Adrenal gland (tissue), 12 donors: ENCODE measurements around the gene KCNQ4. TPM values are rescaled to one million over a fixed set of nuclear protein-coding genes. Genes with fewer than 3 reads are reported as not detected.

Experiments used
- DNase-seq, 7 donors: peaks; one replicate each; pipeline ENCODE4 v3.0.0-alpha.2; 2019 to 2020
- H3K27ac ChIP-seq, 5 donors: fragments of 200-600 bp; sonication (generic) in 4 of 5; 1 replicate in 3 of 5; 2 replicates in 2 of 5; pipeline versions ENCODE4 v1.5.1 to v1.8.0; 2016 to 2020; ENCODE audit warnings: mild to moderate bottlenecking in 1 of 5
- H3K27me3 ChIP-seq: fragments of 200-600 bp; 2 replicates; pipeline ENCODE4 v1.8.0; 2021
- H3K36me3 ChIP-seq, 2 donors: fragments of 200-600 bp; replicated peaks in 1 of 2; 1 replicate in 1 of 2; 2 replicates in 1 of 2; pipeline versions ENCODE4 v1.5.1 to v1.8.0; 2018 to 2022
- H3K4me1 ChIP-seq, 2 donors: fragments of 200-600 bp; replicated peaks in 1 of 2; 1 replicate in 1 of 2; 2 replicates in 1 of 2; pipeline versions ENCODE4 v1.5.1 to v1.8.0; 2018 to 2021
- H3K4me3 ChIP-seq, 4 donors: fragments of 200-600 bp; sonication (generic) in 3 of 4; one replicate each; pipeline ENCODE4 v1.5.1; 2016 to 2018
- H3K9me3 ChIP-seq, 3 donors: fragments of 200-600 bp; sonication (generic) in 1 of 3; replicated peaks in 1 of 3; 1 replicate in 2 of 3; 2 replicates in 1 of 3; pipeline versions ENCODE4 v1.5.1 to v1.8.0; 2016 to 2021
- POLR2A ChIP-seq, 2 donors: fragments of 450-650 bp; IDR thresholded peaks; one replicate each; pipeline ENCODE4 v1.6.1; 2017; ENCODE audit warnings: antibody characterized with exemption in 2 of 2, mild to moderate bottlenecking in 2 of 2, moderate library complexity in 1 of 2
- WGBS, 4 donors: extraction: QIAGEN DNeasy Blood & Tissue Kit in 2 of 4; methylation state at CpG; one replicate each; pipeline versions ENCODE4 v1.1.5 to v1.1.7; 2013 to 2017; 5-methylcytosine and 5-hydroxymethylcytosine counted together
- intact Hi-C, 2 donors: fragments of 100-400 bp; cut with DNase I; formaldehyde crosslinking; loops; one replicate each; pipeline versions ENCODE4 v1.14.1 to v1.15.0; 2022 to 2023
- polyA plus RNA-seq, 3 donors: library from polyadenylated mRNA; stranded (reverse); fragments of 200-250 nt in 2 of 3; fragments of 350-450 nt in 1 of 3; fragmentation: Illumina TruSeq in 1 of 3; extraction: RNeasy Lipid Tissue Mini Kit (QIAGEN cat#74804) in 1 of 3; gene quantifications; one replicate each; pipeline ENCODE4 v1.2.3, GENCODE V29; 2013 to 2014
- total RNA-seq, 9 donors: library from RNA; depleted of rRNA in 4 of 9; stranded (reverse); fragments of >200 nt in 4 of 9; fragments of 120-200 nt in 1 of 9; fragmentation: NEBNext Ultra II Directional in 1 of 9; extraction: Animal tissue kit (Norgen Biotek cat#: 25700) in 1 of 9; gene quantifications; one replicate each; pipeline versions ENCODE4 v1.1.0 to v1.2.4, GENCODE V29; 2013 to 2023
- TF ChIP-seq, protein P1 (sequence below), 6 experiments: fragments of 450-650 bp in 4 of 6; fragments of 200-600 bp in 2 of 6; sonication (generic) in 1 of 6; IDR thresholded peaks; 1 replicate in 5 of 6; 2 replicates in 1 of 6; pipeline versions ENCODE4 v1.5.1 to v1.8.0; 2016 to 2021; ENCODE audit warnings: antibody characterized with exemption in 6 of 6, mild to moderate bottlenecking in 2 of 6, moderate library complexity in 1 of 6
- donor health status: healthy with polysubstance abuse.
- donor health status: Bipolar disorder and iron deficiency.
- donor health status: DM: yes; HTN: yes; CAD: no.
- donor health status: DM: no; HTN: no; CAD: no.
- donor health status: DM: no; HTN: no; CAD: no.
- donor health status: DM: yes; HTN: yes; CAD: no.

The KCNQ4 gene
- total and polyA plus RNA-seq, 12 donors = 0.06 to 1.0 (median 0.29) TPM; not detected in 2

DNA sequence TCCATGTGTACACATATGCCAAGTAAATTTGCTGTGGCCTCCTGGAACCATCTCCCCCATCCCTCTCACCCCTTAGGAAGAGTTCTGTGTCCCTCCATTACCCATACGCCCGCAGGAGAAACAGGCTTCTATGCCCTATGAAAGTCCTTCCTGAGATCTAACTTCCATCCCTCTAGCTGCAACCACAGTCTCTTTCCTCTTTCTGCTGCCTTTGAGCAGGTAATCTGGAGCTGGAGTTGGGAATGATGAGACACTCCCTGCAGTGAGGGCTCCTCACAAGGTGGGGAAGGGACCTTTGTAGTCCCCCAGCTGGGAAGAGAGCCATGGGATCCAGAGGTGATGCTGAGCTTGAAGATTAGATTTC, 2.0 kb upstream of the KCNQ4 start:
- Histone ChIP-seq H3K36me3 (no peaks in the 10 kb centered on the region), H3K9me3 (no peaks in the 10 kb centered on the region), H3K4me1 (peaks cover 0 to 14% of the 10 kb centered on the region in 2 donors), H3K4me3 (no peak overlapping the region), H3K27me3 (no peaks in the 10 kb centered on the region), H3K27ac (no peak overlapping the region)
- intact Hi-C loops = loop anchor here in 1 of 2 donors (5.0 kb wide), 1 partner anchor 66 kb away; no protein-coding TSS in a partner anchor
- WGBS, 4 donors = 88 to 100% (median 91%) methylated on average over 2 of the region's 2 CpGs
- no peak for DNase-seq
- TF ChIP-seq, protein P1, sequence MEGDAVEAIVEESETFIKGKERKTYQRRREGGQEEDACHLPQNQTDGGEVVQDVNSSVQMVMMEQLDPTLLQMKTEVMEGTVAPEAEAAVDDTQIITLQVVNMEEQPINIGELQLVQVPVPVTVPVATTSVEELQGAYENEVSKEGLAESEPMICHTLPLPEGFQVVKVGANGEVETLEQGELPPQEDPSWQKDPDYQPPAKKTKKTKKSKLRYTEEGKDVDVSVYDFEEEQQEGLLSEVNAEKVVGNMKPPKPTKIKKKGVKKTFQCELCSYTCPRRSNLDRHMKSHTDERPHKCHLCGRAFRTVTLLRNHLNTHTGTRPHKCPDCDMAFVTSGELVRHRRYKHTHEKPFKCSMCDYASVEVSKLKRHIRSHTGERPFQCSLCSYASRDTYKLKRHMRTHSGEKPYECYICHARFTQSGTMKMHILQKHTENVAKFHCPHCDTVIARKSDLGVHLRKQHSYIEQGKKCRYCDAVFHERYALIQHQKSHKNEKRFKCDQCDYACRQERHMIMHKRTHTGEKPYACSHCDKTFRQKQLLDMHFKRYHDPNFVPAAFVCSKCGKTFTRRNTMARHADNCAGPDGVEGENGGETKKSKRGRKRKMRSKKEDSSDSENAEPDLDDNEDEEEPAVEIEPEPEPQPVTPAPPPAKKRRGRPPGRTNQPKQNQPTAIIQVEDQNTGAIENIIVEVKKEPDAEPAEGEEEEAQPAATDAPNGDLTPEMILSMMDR (IDR thresholded peaks at IDR 0.05) = no peak
- no peak for TF ChIP-seq POLR2A (IDR thresholded peaks at IDR 0.05)

DNA sequence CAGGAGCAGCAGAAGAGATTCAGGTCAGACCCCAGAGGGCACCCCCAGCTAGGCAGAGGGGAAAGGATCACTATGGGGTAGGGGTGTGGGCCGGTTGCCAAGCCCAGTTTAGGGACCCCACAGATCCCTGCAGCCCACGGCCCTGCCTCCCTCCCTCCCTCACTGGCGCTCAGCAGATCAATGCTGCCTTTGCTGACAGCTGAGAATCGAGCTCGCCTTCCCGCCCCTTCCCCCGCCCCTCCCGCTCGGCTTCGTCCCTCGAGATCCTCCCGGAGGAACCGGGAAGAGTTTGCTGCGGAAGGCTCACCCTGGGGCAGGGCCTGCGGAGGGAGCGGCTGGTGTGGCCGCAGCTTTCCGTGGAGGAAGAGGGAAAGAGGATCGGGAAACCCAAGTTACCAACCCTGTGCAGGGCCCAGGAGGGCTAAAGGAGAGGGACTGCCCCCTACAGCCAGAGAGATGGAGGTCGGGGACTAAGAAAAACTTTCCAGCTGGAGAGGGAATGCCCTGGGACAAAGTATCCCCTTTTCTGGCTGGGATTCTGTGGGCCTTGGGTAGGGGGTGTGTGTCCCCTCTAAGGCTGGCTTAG, 1.1 kb upstream of the KCNQ4 start:
- no peak overlapping the region for H3K4me3 ChIP-seq
- TF ChIP-seq, protein P1 (IDR thresholded peaks at IDR 0.05) = no peak
- TF ChIP-seq POLR2A (IDR thresholded peaks at IDR 0.05) = no peak
- WGBS, 4 donors = 23 to 34% (median 27%) methylated on average over 9 to 20 of the region's 20 CpGs
- no peak for DNase-seq
- H3K9me3 ChIP-seq = no peaks in the 10 kb centered on the region
- intact Hi-C loops = loop anchor here in 1 of 2 donors (5.0 kb wide), 1 partner anchor 65 kb away; no protein-coding TSS in a partner anchor
- H3K27me3 ChIP-seq = no peaks in the 10 kb centered on the region
- H3K36me3 ChIP-seq = no peaks in the 10 kb centered on the region
- peaks cover 0 to 14% of the 10 kb centered on the region in 2 donors for H3K4me1 ChIP-seq
- H3K27ac ChIP-seq = no peak overlapping the region

DNA sequence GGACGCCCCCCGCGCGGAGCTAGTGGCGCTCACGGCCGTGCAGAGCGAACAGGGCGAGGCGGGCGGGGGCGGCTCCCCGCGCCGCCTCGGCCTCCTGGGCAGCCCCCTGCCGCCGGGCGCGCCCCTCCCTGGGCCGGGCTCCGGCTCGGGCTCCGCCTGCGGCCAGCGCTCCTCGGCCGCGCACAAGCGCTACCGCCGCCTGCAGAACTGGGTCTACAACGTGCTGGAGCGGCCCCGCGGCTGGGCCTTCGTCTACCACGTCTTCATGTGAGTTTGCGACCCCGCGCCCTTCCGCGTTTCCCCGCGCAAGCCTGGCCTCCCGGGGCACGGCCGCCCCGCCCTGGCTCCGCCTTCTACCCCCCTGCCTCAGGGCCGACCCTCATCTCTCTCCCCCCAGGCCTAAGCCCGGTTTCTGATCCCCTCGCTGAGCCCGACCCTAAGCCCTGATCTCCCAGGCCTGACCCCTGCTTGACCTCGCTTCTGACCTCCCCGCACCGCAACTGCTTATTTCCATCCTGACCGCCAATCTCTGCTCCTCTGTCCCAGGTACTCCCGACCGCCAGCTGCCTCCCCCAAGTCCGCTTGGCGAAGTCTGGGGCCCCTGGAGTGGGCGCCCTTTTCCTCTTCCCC, 669 bp downstream of the KCNQ4 start:
- H3K36me3 ChIP-seq = no peaks in the 10 kb centered on the region
- H3K4me3 ChIP-seq = peak overlapping the region in 1 of 4 donors; percentile 80
- no peak overlapping the region for H3K27ac ChIP-seq
- H3K9me3 ChIP-seq = no peaks in the 10 kb centered on the region
- DNase-seq = no peak
- intact Hi-C loops = loop anchor here in 1 of 2 donors (5.0 kb wide), 1 partner anchor 63 kb away; no protein-coding TSS in a partner anchor
- TF ChIP-seq, protein P1 (IDR thresholded peaks at IDR 0.05) = no peak
- no peak for TF ChIP-seq POLR2A (IDR thresholded peaks at IDR 0.05)
- no peaks in the 10 kb centered on the region for H3K27me3 ChIP-seq
- WGBS, 4 donors = 22 to 56% (median 40%) methylated on average over 22 to 61 of the region's 63 CpGs
- H3K4me1 ChIP-seq = peaks cover 0 to 14% of the 10 kb centered on the region in 2 donors

DNA sequence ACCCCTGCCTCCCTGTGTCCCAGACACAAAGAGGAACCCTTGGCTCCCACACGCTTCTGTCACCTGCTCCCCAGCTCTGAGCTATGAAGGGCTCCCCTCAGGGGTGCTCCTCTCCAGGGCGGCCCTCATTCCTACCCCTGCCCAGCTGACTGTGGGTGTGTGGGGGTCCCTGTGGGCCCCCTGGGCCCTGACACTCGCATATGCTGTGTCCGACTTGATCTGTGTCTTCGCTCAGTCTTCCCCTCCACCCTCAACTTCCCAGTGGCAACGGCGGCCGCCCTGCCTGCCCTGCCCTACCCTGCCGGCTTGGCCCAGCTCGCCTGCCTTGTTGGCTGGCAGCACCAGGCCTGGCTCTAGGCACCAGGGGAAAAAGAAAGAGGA, 1.2 kb downstream of the KCNQ4 start:
- H3K27ac ChIP-seq = no peak overlapping the region
- no peak for TF ChIP-seq POLR2A (IDR thresholded peaks at IDR 0.05)
- TF ChIP-seq, protein P1 (IDR thresholded peaks at IDR 0.05) = no peak

More for the DNA sequence above, 1.2 kb downstream of the KCNQ4 start:
- no peaks in the 10 kb centered on the region for H3K9me3 ChIP-seq
- no peaks in the 10 kb centered on the region for H3K36me3 ChIP-seq
- no peaks in the 10 kb centered on the region for H3K27me3 ChIP-seq
- H3K4me3 ChIP-seq = no peak overlapping the region
- DNase-seq = no peak
- peaks cover 0 to 14% of the 10 kb centered on the region in 2 donors for H3K4me1 ChIP-seq
- 90 to 95% (median 94%) methylated on average over 8 to 10 of the region's 10 CpGs for WGBS, 4 donors
- intact Hi-C loops = loop anchor here in 1 of 2 donors (5.0 kb wide), 1 partner anchor 63 kb away; no protein-coding TSS in a partner anchor
